SK-N-DZ (cell line): ENCODE data around the gene CFAP43.
A peak's percentile ranks its signal among the peaks of the same experiment; 100 is the strongest.
"Not testable (repeated sequence)": the region's sequence is repeated elsewhere in the genome, so short reads cannot be mapped to it uniquely, and the experiment has no call there.

Experiments
- DNase-seq: peaks from one replicate; pipeline ENCODE4 v3.0.0-alpha.2; 2015; ENCODE audit warnings: low spot score

The CFAP43 gene

DNA sequence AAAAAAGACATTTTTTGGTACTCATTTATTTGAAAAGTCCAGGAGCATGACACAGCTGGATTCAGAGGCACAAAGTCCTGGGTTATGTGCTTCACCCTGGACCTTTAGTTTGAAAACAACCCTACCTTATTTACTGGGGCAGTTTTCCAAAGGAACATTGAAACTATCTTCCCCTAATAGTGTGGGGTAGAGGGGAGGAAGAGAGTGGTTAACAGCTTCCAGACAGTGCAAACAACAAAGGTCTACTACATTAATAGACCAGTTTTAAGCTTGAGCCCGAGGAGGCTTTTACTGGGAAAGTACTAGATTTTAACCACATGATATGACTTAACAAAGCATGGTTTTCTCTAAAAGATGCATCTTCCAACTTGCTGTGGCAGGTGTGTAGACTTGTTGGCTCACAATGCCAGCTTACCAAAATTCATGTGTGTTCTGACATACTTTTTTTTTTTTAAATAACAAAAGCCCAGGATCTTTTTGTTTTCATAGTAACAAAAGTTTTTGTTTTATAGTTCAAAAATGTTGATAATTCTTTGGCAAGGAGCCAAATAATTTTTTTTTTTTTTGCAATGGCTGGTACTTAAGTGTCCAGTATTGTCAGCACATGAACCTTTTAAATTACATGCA lies 24.3 kb upstream of the CFAP43 start:
- DNase-seq = no peak

DNA sequence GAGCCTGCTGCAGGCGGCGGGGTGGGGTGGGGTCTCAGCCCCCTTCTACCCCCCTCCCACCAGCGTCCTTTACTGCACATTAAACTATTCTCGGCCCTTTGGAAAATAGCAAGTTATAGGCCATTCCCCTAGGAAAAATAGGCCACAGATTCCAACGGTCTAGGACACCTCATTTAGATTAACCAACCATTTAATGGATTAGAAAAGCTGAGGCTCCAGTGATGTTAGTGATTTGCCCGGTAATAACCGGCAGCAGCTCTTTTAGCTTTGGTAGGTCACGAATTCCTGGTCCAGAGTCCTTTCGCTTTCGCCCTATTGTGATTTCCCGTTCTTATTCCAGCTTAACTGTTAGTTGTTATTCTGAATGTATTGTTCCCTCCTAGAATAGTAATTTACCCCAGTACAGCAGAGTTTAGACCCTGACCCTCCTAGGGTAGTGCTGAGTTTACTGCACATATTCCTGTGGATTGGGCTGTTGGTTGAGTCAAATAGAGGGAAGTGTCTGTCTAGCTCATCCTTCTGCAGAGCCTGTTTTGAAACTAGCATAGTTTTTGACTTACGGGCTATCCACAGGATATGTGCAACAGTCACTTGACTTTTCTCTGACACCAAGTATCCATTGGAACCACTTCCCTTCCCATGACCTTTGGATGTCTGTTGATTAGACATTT lies 23.3 kb upstream of the CFAP43 start:
- DNase-seq = no peak

GRCh38 chr10:104254493-104255310 lies 22.5 kb upstream of the CFAP43 start, which contains the start of gene GSTO1:
TSS of gene GSTO1 (plus strand) at chr10:104254892. CDS start at chr10:104254929, 37 bp downstream.
- DNase-seq = peak; percentile 68

- DNase-seq = no peak
Observed at GRCh38 chr10:104253606-104254410, 21.6 kb upstream of the CFAP43 start.

GRCh38 chr10:104253106-104253505 lies 20.9 kb upstream of the CFAP43 start:
- DNase-seq = no peak

- no peak for DNase-seq
Observed at GRCh38 chr10:104252368-104252767, 20.2 kb upstream of the CFAP43 start.

- DNase-seq = no peak
Observed at GRCh38 chr10:104251443-104251842, 19.3 kb upstream of the CFAP43 start.

DNA sequence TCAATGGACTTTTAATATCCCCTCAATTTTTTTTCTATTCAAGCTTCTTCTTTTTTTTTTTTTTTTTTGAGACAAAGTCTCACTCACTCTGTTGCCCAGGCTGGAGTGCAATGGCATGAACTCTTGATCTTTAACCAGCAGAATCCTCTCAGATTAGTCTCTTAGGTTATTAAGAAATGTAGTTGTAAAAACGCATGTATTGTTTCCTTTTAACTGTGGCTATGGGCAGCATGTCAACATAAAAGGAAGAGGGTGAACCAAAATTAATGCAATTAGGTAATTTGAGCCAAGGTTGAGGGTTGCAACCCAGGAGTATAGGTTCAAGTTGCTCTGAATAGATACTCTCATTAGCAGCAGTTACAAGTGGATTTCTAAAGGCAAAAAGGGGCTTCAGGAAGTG lies 18.2 kb upstream of the CFAP43 start:
- DNase-seq = no peak

- not testable (repeated sequence) for DNase-seq
Observed at GRCh38 chr10:104248931-104249330, 16.8 kb upstream of the CFAP43 start.

DNA sequence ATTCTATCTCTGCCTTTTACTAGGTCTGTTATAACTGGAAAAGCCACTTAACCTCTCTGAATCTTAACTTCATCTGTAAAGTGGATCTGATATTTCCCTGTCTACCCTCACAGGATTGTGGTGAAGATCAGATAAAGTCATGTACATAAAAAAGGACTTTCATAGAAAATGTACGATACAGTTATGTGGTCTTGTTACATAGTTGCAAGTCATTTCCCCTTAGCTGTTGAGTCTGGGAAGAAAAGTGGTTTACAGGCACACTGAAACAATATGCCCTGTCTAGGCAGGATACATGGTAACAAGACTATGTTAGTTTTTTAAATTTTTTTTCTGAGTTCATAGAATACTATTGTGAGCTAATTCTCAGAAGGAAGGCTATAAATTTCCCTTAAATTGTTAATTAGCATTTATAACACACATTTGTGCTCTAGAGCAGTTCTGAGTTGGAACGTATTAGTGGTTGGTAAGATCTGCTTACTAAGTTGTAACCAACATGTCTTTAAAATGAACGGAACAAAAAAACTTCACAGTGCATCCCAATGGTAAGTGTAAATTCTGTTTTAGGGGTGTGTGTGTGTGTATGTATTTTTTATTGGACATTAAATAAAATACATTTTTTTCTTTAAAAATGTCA lies 15.5 kb upstream of the CFAP43 start:
- DNase-seq = no peak

DNA sequence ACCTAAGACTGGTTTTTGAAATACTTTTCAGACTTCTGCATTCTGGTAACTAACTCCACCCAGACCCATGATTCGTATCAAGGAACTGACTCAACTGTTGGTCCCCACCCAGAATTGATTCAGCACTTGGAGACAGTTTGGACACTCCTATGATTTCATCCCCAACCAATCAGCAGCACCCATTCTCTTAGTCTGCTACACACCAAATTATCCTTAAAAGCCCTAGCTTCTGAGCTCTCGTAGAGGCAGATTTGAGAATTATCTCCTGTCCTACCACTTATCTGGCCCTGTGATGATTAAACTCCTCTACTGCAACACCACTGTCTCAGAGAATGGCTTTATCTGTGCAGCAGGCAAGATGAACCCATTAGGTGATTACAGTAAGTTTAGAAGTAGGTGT lies 14.8 kb upstream of the CFAP43 start:
- no peak for DNase-seq

GRCh38 chr10:104245066-104245632 lies 13.0 kb upstream of the CFAP43 start:
- no peak for DNase-seq

GRCh38 chr10:104243512-104243911 lies 11.3 kb upstream of the CFAP43 start:
- DNase-seq = no peak

DNA sequence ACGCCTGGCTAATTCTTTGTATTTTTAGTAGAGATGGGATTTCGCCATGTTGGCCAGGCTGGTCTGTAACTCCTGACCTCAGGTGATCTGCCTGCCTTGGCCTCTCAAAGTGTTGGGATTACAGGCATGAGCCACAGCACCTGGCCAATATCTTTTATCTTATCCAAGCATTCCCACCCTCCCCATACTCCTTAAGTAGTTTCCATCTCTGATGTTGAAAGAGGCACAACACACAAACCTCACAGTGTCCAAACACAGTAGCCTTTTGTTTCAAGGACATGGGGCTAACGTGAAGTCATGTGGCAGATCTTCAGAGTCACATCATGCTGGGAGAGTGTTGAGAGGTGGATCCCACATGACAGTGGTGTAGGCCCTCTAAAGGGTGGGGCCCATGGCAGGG lies 10.8 kb upstream of the CFAP43 start:
- not testable (repeated sequence) for DNase-seq

DNA sequence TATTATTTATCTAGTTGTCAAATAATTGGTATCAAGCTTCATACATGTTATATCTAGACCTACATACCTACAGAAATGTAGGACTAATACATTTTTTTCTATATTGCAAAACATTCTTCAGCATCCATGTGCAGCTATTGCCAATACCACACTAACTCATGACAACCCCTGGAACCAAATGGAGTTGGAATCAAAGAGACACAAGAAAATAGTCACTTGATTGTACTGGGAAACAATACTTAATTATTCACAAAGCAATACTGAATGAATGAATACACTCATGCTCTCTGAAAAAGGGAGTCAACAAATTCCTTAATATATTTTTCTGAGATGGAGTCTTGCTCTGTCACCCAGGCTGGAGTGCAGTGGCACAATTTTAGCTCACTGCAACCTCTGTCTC lies 10.4 kb upstream of the CFAP43 start:
- DNase-seq = no peak

DNA sequence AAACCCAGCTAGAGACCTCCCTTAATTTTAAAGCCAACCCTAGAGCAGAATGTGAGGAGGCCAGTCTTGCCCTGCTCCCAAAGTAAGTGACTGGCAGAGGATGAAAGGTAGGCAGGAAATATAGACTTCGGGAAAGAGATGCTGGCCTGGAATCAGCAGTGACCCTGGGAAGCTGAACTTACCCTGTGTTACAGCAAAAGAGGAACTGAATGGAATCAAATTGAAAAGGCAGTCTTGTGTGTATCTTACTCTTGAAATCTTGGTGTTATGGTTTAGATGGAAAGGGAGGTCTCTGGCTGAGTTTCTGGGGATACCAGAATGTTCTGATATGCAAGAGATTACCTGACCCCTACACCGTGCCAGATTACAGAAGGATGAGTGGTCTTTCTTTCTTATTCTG lies 7.9 kb upstream of the CFAP43 start:
- DNase-seq = no peak

- DNase-seq = no peak
Observed at GRCh38 chr10:104235801-104236200, 3.6 kb upstream of the CFAP43 start.

DNA sequence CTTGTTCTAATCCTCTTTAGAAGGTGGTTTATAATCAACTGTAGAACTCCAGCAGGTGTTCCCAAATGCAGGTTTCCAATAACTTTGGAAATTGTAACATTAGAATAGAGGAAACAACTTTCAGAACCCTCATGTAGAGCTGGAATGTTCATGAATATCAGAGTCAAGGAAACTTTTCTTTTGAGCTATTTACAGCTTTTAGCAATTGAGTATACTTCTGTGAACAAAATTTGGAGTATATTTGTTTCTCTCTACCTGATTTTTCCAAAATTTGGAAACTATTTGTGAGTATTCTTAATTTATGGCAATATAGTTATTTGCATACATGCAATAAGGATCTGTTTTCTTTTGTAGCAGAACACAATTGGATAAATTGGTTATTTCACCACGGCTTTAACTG lies 2.8 kb upstream of the CFAP43 start:
- no peak for DNase-seq

GRCh38 chr10:104233817-104234216 lies 1.7 kb upstream of the CFAP43 start:
- DNase-seq = no peak

DNA sequence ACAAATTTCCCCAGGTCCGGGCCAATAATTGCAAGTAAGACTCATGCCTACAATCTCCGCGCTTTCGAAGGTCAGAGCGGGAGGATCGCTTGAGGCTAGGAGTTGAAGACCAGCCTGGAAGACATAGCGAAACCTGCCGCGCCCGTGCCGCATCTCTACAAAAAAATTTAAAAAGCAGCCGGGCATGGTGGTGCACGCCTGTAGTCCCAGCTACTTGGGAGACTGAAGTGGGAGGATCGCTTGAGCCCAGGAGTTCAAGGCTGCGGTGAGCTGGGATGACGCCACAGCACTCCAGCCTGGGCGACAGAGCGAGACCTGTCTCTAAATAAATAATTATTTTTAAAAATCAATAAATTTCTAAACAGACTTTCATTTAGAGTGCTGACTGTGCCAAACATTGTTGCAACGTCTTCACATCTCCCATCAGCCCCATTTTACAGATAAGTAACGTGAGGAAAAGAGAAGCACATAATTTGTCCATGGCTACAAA lies 494 bp upstream of the CFAP43 start:
- DNase-seq = no peak

DNA sequence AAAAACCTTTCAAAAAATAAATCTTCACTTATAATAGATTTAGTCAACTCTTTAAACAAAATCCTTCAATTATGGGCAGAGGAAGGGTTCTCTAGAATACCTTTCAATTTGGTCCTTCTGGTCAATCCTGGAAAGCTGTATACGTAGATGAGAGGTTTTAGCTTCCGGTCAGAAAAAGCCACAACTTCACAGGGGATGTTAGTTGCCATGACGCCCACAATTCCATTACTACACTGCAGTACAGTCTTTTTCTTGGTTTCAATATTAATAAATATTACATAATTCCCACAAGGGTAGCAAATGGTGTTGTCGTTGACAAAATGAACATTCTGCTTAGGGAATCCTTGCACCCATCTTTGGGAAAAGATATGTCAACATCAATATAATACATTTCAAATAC lies 1.7 kb downstream of the CFAP43 start:
- no peak for DNase-seq
